Midbrain (tissue), 1 donor: ENCODE data around the gene UGT3A2.

Experiments used
- DNase-seq: peaks from one replicate; lab custom pipeline; 2025; lab: John Stamatoyannopoulos, UW

Gene UGT3A2

DNA sequence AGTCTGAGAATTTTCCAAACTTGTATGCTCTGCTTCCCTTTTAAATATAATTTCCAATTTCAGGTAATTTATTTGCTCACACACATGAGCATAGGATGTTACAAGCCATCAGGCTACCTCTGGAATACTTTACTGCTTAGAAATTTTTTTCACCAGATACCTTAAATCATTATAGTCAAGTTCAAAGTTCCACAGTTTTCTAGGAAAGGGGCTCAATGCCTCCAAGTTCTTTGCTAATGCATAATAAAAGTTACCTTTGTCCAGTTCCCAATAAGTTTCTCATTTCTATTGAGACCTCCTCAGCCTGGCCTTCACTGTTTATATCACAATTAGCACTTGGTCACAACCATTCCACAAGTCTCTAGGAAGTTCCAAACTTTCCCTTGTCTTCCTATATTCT lies 59.3 kb downstream of the UGT3A2 start:
- no peak for DNase-seq

DNA sequence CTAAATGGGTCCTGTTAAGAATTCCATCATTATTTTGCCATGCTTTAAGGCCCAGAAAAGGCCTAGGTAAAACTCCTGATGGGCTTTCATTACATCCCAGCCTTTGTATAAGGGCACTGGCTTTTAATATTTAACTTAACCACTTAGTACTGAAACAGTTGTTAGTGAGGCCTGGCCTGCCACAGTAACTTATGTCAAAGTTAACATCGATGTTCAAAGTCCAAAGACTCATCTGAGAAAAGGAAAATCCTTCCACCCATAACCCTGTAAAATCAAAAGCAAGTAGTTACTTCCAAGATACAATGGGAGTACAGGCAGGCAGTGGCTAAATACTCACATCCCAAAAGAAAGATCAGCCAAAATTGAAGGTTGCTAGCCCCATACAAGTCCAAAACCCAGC lies 60.5 kb downstream of the UGT3A2 start:
- no peak for DNase-seq

DNA sequence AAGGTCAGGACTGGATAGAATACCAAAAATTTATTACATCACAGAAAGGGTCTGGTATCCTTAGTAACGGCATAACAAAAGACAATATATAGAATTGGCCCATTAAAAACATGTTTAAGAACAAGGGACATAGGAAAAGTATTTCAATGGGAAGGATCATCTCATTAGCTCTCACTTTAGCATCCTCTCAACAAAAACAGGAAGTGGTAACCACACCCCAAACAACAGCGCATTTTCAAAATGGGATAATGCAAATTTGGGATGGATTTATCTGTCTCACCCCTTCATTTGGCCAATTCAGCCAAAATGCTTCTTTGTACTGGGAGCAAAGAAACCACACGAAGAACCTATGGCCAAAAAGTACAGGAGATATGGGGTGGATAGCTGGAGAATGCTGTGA lies 65.7 kb downstream of the UGT3A2 start:
- DNase-seq: no peak

DNA sequence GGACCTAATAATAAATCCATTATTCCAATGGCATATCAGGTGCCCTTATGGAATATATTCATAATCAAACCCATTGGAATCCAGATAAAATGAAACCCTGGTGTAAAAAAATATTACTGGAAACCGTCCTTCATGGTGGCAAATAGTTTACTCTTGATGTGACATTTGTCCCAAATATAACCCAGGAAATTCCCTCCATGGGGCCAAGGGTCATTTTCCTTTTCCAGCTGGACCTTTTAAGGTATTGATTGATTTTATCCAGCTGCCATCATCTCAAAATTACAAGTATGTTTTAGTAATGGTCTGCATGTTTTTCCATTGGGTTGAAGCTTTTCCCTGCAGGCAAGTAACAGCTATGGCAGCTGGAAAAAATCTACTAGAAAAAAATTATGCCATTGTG lies 67.1 kb downstream of the UGT3A2 start:
- DNase-seq: no peak

DNA sequence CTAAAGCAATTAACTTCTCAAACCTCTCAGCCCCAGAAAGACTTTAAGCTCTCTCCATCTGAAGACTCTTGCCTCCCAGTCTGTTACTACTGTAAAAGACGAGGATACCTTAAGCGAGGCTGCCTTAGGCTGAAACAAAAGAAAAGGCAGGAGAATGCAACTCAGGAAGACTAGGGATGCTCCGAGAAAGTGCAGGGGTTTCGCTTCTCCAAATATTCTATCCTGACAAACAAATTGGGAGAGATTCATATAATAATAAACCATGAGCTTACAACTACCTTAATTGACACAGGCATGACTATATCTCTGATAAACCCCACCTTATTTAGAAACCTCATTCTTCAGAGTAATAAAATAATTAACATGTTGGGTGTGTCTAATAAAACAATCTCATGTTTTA lies 70.6 kb downstream of the UGT3A2 start:
- no peak for DNase-seq

DNA sequence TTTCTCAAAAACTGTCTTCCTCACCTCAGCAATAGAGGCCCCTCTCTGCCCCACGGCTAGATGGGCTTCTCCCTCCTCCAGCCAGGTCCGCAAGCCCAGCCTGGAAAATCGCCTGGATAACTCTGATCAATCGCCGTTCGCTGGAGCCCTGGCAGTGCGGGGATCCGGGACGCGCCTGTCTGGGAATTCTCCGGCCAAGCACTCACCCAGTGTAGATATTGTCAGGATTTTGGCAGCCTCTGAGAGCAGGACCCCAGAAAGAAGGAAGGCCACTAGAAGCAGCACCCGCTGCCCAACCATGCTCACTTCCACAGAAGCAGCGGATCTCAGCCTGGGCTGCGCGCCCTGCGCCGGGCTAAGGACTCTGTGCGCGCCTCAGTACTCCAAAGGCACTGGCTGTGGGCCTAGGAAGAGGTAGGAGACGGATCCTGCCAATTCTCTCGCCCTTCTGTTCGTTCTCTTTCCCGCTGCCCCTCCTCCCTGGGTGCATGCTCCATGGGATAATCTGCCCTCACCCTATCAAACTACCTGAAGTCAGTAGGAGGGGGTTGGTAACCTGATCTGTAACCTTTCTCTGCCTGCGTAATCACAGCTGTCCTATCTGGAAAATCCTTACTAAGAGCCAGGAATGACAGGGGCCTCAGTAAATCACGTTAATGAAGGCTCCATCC lies 75.6 kb downstream of the UGT3A2 start, which contains the start of gene UGT3A1:
TSS of gene UGT3A1 (minus strand) at position 450 of the 671 bp plus-strand sequence. CDS start at position 300, 150 bp downstream.
- DNase-seq: no peak

DNA sequence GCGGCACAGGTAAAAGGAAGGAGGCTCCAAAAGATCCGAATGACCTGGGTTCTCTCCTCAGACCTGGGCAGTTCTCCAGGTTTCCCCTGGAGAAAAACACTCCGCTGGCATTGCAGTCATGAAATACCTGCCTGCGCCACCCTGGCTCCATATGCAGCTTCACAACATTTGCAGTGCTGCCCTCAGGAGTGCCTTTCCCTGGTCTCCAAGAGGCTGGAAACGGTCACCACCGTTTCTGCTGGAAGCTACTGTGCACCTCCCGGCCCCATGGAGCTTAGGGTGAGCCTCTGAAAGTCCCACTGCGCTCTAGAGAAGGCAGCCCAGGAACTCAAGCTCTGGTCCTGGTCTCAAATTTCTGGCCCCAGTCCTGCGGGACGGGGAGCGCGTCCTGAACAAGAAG lies 76.2 kb downstream of the UGT3A2 start:
- DNase-seq: no peak

DNA sequence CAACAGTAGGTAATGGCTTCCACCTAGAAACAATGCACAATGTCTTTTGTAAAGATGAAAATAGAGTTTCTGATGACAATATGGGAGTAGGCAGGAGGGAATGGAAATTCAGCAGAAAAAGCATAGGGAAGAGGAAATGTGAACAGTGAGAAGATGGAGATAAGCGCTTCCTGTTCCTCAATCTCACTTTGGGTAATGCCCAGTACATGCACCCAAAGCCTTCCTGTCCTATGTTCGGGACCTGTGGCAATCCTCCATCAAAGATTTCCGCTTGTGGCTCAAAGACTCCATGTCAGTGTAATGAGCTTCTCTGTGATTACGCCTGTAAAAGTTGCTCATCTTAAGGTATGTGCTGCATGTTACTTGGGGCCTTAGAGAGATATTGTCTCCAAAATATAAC lies 78.2 kb downstream of the UGT3A2 start:
- no peak for DNase-seq

DNA sequence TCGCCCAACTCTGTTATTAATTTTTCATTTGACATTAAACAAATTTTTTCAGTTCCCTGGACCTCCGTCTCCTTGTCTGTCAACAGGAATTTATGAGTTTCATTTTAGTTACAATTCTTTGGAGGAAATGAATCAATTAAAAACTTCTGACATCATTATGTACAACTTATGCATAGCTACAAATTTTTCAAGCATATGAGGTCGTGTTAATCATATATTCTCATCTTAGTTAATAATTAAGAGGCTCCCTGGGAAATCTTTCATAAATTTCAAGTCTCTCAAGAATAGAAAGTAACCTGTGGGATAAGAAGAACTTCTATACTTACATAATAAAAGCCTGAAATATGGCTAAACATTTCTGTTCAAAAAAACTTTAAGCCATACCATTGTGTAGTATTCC lies 78.9 kb downstream of the UGT3A2 start:
- no peak for DNase-seq
